Activated B cell treated with CpG ODN at 0.5 μM for 24 hours (primary cell): ENCODE measurements around the gene JAG1. TPM values are rescaled to one million over a fixed set of nuclear protein-coding genes. Genes with fewer than 3 reads are reported as not detected.

ENCODE experiments used
- ATAC-seq: fragments of 200-7000 bp; cut with Tn5 transposase; one replicate; pipeline ENCODE4 v1.10.0; 2021; ENCODE audit warnings: low read depth, mild to moderate bottlenecking, moderate library complexity
- CTCF ChIA-PET: fragments of 350-600 bp; sonication (Branson Sonifier 250); formaldehyde crosslinking; loops from one replicate; lab custom pipeline; 2021; ENCODE audit warnings: antibody characterized with exemption; lab: Charles Lee
- POLR2A ChIA-PET: fragments of 350-600 bp; sonication (Branson Sonifier 250); formaldehyde crosslinking; loops from one replicate; lab custom pipeline; 2021; ENCODE audit warnings: antibody characterized with exemption; lab: Charles Lee
- DNase-seq: peaks from one replicate; pipeline ENCODE4 v3.0.0; 2022
- H3K27ac Mint-ChIP-seq: one replicate; pipeline ENCODE4 v1.8.0; 2020; ENCODE audit warnings: mixed read lengths
- H3K27me3 Mint-ChIP-seq: one replicate; pipeline ENCODE4 v1.8.0; 2021; ENCODE audit warnings: mixed read lengths
- H3K36me3 Mint-ChIP-seq: one replicate; pipeline ENCODE4 v1.8.0; 2021; ENCODE audit warnings: low read depth, mixed read lengths
- H3K4me1 Mint-ChIP-seq: one replicate; pipeline ENCODE4 v1.8.0; 2021; ENCODE audit warnings: mixed read lengths
- H3K4me3 Mint-ChIP-seq: one replicate; pipeline ENCODE4 v1.8.0; 2020; ENCODE audit warnings: mild to moderate bottlenecking, mixed read lengths
- H3K9me3 Mint-ChIP-seq: one replicate; pipeline ENCODE4 v1.8.0; 2020; ENCODE audit warnings: mixed read lengths
- intact Hi-C: fragments of 100-400 bp; cut with micrococcal nuclease; formaldehyde crosslinking; loops from one replicate; pipeline ENCODE4 v1.15.1; 2024
- total RNA-seq: library from RNA; stranded (reverse); gene quantifications from 2 replicates; pipeline ENCODE4 v1.2.3, GENCODE V29; 2022
- TF ChIP-seq, protein P1 (sequence below): fragments of 200-600 bp; IDR thresholded peaks from one replicate; pipeline ENCODE4 v1.8.0; 2022; ENCODE audit warnings: antibody characterized with exemption, mild to moderate bottlenecking

Gene JAG1
- total RNA-seq, 1 donor from 2014 or later, result not detected

DNA sequence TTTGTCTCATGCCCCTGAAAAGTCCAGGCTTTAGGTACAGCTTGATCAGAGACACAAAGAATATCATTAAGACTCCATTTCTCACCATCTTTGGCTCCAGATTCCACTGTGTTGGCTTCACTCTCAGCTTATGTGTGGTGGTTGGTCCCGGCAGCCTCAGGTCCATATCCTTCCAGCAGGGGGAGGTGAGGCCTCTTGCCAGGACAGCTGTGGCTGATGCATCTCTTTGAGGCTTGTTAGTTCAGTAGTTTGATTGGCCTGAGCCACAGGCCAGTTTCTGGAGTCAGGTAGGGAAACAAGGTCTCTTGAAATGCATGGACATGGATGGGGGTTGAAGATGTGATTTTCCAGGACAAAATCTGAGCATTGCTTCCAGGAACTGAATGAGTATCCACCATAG, 62.4 kb downstream of the JAG1 start:
- ChIA-PET POLR2A (no interaction called here), CTCF (no interaction called here)
- no peak overlapping the region for H3K4me3 Mint-ChIP-seq
- ATAC-seq (no peak), DNase-seq (no peak)
- TF ChIP-seq, protein P1, sequence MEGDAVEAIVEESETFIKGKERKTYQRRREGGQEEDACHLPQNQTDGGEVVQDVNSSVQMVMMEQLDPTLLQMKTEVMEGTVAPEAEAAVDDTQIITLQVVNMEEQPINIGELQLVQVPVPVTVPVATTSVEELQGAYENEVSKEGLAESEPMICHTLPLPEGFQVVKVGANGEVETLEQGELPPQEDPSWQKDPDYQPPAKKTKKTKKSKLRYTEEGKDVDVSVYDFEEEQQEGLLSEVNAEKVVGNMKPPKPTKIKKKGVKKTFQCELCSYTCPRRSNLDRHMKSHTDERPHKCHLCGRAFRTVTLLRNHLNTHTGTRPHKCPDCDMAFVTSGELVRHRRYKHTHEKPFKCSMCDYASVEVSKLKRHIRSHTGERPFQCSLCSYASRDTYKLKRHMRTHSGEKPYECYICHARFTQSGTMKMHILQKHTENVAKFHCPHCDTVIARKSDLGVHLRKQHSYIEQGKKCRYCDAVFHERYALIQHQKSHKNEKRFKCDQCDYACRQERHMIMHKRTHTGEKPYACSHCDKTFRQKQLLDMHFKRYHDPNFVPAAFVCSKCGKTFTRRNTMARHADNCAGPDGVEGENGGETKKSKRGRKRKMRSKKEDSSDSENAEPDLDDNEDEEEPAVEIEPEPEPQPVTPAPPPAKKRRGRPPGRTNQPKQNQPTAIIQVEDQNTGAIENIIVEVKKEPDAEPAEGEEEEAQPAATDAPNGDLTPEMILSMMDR, result no peak
- no peak overlapping the region for H3K27ac Mint-ChIP-seq
- H3K9me3 Mint-ChIP-seq, result no peaks in the 10 kb centered on the region
- H3K4me1 Mint-ChIP-seq, result no peaks in the 10 kb centered on the region
- H3K36me3 Mint-ChIP-seq, result peaks cover 42% of the 10 kb centered on the region
- H3K27me3 Mint-ChIP-seq, result no peaks in the 10 kb centered on the region
- intact Hi-C loops, result no loop called here

DNA sequence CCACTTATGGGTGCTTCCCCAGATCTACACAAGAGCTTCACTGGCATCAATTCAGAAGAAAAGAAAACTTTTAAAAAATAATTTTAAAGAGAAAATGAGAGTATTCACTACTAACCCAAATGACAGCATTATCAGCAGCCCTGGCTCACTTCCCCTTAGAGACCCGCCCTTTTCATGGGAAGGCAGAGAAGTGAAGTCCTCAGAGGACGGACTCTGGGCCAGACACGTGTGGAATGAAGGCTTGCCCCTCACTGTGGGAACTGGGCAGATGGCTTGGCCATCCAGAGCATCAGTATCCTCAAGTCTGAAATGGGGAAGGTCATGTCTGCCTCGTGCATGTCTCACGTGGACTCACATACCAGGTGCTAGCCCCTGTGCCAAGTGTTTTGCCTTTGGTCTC, 63.5 kb downstream of the JAG1 start:
- Mint-ChIP-seq H3K9me3 (no peaks in the 10 kb centered on the region), H3K36me3 (peaks cover 43% of the 10 kb centered on the region), H3K4me3 (no peak overlapping the region), H3K4me1 (no peaks in the 10 kb centered on the region), H3K27me3 (no peaks in the 10 kb centered on the region), H3K27ac (no peak overlapping the region)
- DNase-seq, result no peak
- CTCF ChIA-PET, result no interaction called here
- POLR2A ChIA-PET, result no interaction called here
- TF ChIP-seq, protein P1, result no peak
- no peak for ATAC-seq
- intact Hi-C loops, result no loop called here

- ATAC-seq (no peak), DNase-seq (no peak)
- Mint-ChIP-seq H3K27me3 (no peaks in the 10 kb centered on the region), H3K9me3 (no peaks in the 10 kb centered on the region), H3K36me3 (peaks cover 41% of the 10 kb centered on the region), H3K4me1 (no peaks in the 10 kb centered on the region), H3K27ac (no peak overlapping the region), H3K4me3 (no peak overlapping the region)
- TF ChIP-seq, protein P1, result no peak
- intact Hi-C loops, result no loop called here
- CTCF ChIA-PET, result no interaction called here
- POLR2A ChIA-PET, result no interaction called here
Measured at GRCh38 chr20:10609770-10610169, 64.0 kb downstream of the JAG1 start.

- CTCF ChIA-PET, result no interaction called here
- H3K36me3 Mint-ChIP-seq, result peaks cover 39% of the 10 kb centered on the region
- TF ChIP-seq, protein P1, result no peak
- DNase-seq (no peak), ATAC-seq (no peak)
- no peaks in the 10 kb centered on the region for H3K9me3 Mint-ChIP-seq
- POLR2A ChIA-PET, result no interaction called here
- no peaks in the 10 kb centered on the region for H3K27me3 Mint-ChIP-seq
- H3K4me3 Mint-ChIP-seq, result no peak overlapping the region
- intact Hi-C loops, result no loop called here
- no peaks in the 10 kb centered on the region for H3K4me1 Mint-ChIP-seq
- H3K27ac Mint-ChIP-seq, result no peak overlapping the region
Measured at GRCh38 chr20:10609276-10609675, 64.5 kb downstream of the JAG1 start.

DNA sequence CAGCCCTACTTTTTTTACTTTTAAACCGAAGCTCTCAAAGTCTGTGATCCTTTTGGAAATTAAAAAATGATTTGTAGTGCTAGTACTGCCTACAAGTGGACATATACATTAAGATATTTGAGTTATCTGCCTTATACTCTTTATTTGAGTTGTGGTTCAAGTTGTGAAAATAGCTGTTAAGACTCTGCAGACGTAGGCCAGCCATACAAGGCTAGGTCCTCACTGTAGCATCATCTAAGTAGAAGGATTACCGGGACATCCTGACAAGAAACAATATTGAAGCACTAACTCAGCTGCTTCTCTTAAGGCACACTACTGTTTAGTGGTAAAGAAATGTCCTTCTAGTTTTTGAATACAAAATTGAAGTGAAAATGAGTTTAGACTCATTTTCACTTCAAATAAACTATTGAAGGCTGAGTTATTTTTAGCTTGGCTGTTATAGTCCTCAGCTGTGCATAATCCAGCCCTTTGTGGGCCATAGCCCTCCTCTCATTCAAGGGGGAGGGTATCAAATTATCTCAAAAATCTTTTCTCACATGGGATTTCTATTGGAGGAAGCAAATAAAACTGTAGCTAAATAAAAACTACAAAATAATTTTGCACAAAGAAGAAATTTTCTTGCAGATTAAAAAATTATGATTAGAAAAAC, 68.1 kb downstream of the JAG1 start:
- Mint-ChIP-seq H3K27ac (no peak overlapping the region), H3K36me3 (peaks cover 56% of the 10 kb centered on the region), H3K4me1 (no peaks in the 10 kb centered on the region), H3K4me3 (no peak overlapping the region), H3K9me3 (no peaks in the 10 kb centered on the region), H3K27me3 (no peaks in the 10 kb centered on the region)
- intact Hi-C loops, result no loop called here
- DNase-seq (no peak), ATAC-seq (no peak)
- ChIA-PET POLR2A (no interaction called here), CTCF (no interaction called here)
- TF ChIP-seq, protein P1, result no peak
